Keratinocyte (primary cell): ENCODE measurements around the gene GPNMB. TPM values are rescaled to one million over a fixed set of nuclear protein-coding genes. Genes with fewer than 3 reads are reported as not detected.

ENCODE experiments used
- DNase-seq: peaks from one replicate; pipeline ENCODE4 v3.0.0-alpha.2; 2011; ENCODE audit warnings: low read depth, missing footprints, low spot score
- FAIRE-seq: peaks from 2 replicates; lab custom pipeline; 2011; peaks lifted over from hg19 to GRCh38; lab: Jason Lieb, UNC
- H2AFZ ChIP-seq: 2 replicates; pipeline ENCODE4 v1.6.0; 2012; ENCODE audit warnings: low read length, control low read depth, inconsistent platforms; ENCODE audit not compliant: control insufficient read depth
- H3K27ac ChIP-seq: 2 replicates; pipeline ENCODE4 v1.5.1; 2011; ENCODE audit warnings: low read length; ENCODE audit not compliant: control insufficient read depth, insufficient read depth
- H3K27me3 ChIP-seq: 3 replicates; pipeline ENCODE4 v1.6.0; 2011; ENCODE audit warnings: low read length; ENCODE audit not compliant: control insufficient read depth, insufficient read depth; ENCODE audit errors: extremely low read depth
- H3K36me3 ChIP-seq, 2 experiments: 2 replicates in 1 of 2; 3 replicates in 1 of 2; pipeline ENCODE4 v1.5.1; 2011; ENCODE audit warnings: low read length in 2 of 2, mild to moderate bottlenecking in 1 of 2; ENCODE audit not compliant: control insufficient read depth in 2 of 2, insufficient read depth in 2 of 2; ENCODE audit errors: extremely low read depth in 1 of 2
- H3K4me1 ChIP-seq: 3 replicates; pipeline ENCODE4 v1.5.1; 2011; ENCODE audit warnings: low read length; ENCODE audit not compliant: control insufficient read depth, insufficient read depth; ENCODE audit errors: extremely low read depth
- H3K4me2 ChIP-seq: 3 replicates; pipeline ENCODE4 v1.6.0; 2011; ENCODE audit warnings: low read depth, low read length; ENCODE audit not compliant: control insufficient read depth, insufficient read depth; ENCODE audit errors: extremely low read depth
- H3K4me3 ChIP-seq, 3 experiments: fragments of 200-600 bp in 1 of 3; sonication (generic) in 1 of 3; 2 replicates in 2 of 3; 3 replicates in 1 of 3; pipeline ENCODE4 v1.5.1; 2011 to 2016; ENCODE audit warnings: low read length in 3 of 3, mild to moderate bottlenecking in 3 of 3, control low read depth in 2 of 3, inconsistent platforms in 1 of 3, low read depth in 1 of 3, mixed read lengths in 1 of 3, mixed run types in 1 of 3, moderate library complexity in 1 of 3; ENCODE audit not compliant: control insufficient read depth in 2 of 3, insufficient read depth in 2 of 3; ENCODE audit errors: extremely low read depth in 1 of 3
- H3K79me2 ChIP-seq: 2 replicates; pipeline ENCODE4 v1.6.0; 2012; ENCODE audit warnings: low read length; ENCODE audit not compliant: control insufficient read depth, insufficient read depth
- H3K9ac ChIP-seq: 3 replicates; pipeline ENCODE4 v1.6.0; 2011; ENCODE audit warnings: low read length; ENCODE audit not compliant: control insufficient read depth, insufficient read depth; ENCODE audit errors: extremely low read depth
- H3K9me1 ChIP-seq: 3 replicates; pipeline ENCODE4 v1.6.0; 2011; ENCODE audit warnings: low read length; ENCODE audit not compliant: control insufficient read depth, insufficient read depth; ENCODE audit errors: extremely low read depth
- H3K9me3 ChIP-seq: 2 replicates; pipeline ENCODE4 v1.5.1; 2012; ENCODE audit warnings: low read depth, low read length; ENCODE audit not compliant: control insufficient read depth
- H4K20me1 ChIP-seq: 3 replicates; pipeline ENCODE4 v1.6.0; 2011; ENCODE audit warnings: low read length; ENCODE audit not compliant: control insufficient read depth, insufficient read depth; ENCODE audit errors: extremely low read depth
- CTCF ChIP-seq, 3 experiments: IDR thresholded peaks in 1 of 3; conservative IDR thresholded peaks in 1 of 3; optimal IDR thresholded peaks in 1 of 3; 2 replicates in 2 of 3; 3 replicates in 1 of 3; pipeline versions ENCODE3 to v1.5.1; 2011; ENCODE audit warnings: low read length in 3 of 3, mild to moderate bottlenecking in 3 of 3, moderate library complexity in 2 of 3, control low read depth in 1 of 3, inconsistent platforms in 1 of 3; ENCODE audit not compliant: insufficient read depth in 2 of 3; ENCODE audit errors: extremely low read depth in 1 of 3
- EZH2 ChIP-seq: IDR thresholded peaks from one replicate; pipeline ENCODE4 v1.6.1; 2012; ENCODE audit warnings: inconsistent platforms, mild to moderate bottlenecking, low read length, moderate library complexity
- dilution Hi-C: fragments of 300-500 bp; cut with MboI; formaldehyde crosslinking; loops from one replicate; pipeline ENCODE4 v1.7.0; 2020; ENCODE audit warnings: low sequenced_read_pairs; ENCODE audit not compliant: extremely low pct_ligation_motif_present
- polyA plus RNA-seq, 5 experiments: library from polyadenylated mRNA; depleted of rRNA in 3 of 5; stranded (reverse) in 3 of 5; stranded (forward) in 1 of 5; unstranded in 1 of 5; fragments of >200 nt; gene quantifications; 1 replicate in 1 of 5; 2 replicates in 3 of 5; 3 replicates in 1 of 5; pipeline versions ENCODE4 v1.2.1 to v1.2.3, GENCODE V29; 2011 to 2012; ENCODE audit warnings: missing spikeins in 2 of 5, low read depth in 1 of 5, low replicate concordance in 1 of 5

GPNMB gene
- polyA plus RNA-seq, 1 donor (not counting 4 experiments of a cell fraction or from before 2014, with no cell fraction given) = 142 TPM

DNA sequence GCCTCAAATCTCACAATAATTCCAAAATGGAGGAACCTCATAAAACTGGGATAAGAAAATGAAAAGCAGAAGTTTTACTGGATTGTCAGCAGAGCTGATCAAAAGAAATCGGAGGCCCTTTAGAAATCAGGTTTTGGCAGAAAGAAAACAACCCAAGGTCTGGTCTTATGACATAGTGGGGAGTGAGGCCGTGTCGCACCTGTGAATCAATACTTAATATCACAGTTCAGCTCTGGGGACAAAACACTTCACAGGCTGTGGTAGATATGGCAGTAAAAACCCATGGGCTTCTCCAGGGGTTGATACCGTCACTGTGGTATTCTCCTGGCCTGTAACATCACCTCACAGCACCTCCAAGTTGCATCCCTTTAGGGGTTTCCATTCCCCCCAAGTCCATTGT lies 46.0 kb downstream of the GPNMB start:
- peaks cover 4% of the 10 kb centered on the region for H3K4me1 ChIP-seq
- H3K27me3 ChIP-seq = no peaks in the 10 kb centered on the region
- H4K20me1 ChIP-seq = no peaks in the 10 kb centered on the region
- H3K27ac ChIP-seq = no peak overlapping the region
- FAIRE-seq (no peak), DNase-seq (no peak)
- no peak for TF ChIP-seq EZH2
- TF ChIP-seq CTCF (optimal IDR thresholded peaks at IDR 0.05 in 1 of 3, IDR thresholded peaks at IDR 0.05 in 1 of 3, conservative IDR thresholded peaks at IDR 0.05 in 1 of 3; ENCODE audit: extremely low read depth in 1 of 3, insufficient read depth in 2 of 3, low read length in 3 of 3) = no peak
- dilution Hi-C loops = no loop called here
- H3K4me2 ChIP-seq = no peak overlapping the region
- no peak overlapping the region for H3K4me3 ChIP-seq
- no peak overlapping the region for H3K9ac ChIP-seq
- no peaks in the 10 kb centered on the region for H3K9me1 ChIP-seq
- no peaks in the 10 kb centered on the region for H3K36me3 ChIP-seq
- no peak overlapping the region for H2AFZ ChIP-seq
- no peaks in the 10 kb centered on the region for H3K9me3 ChIP-seq
- no peaks in the 10 kb centered on the region for H3K79me2 ChIP-seq

- H3K9ac ChIP-seq = no peak overlapping the region
- H2AFZ ChIP-seq = peak overlapping the region; percentile 15
- H3K9me1 ChIP-seq = no peaks in the 10 kb centered on the region
- no peaks in the 10 kb centered on the region for H3K79me2 ChIP-seq
- no peak overlapping the region for H3K4me3 ChIP-seq
- FAIRE-seq (no peak), DNase-seq (no peak)
- no peak overlapping the region for H3K4me2 ChIP-seq
- dilution Hi-C loops = no loop called here
- H3K9me3 ChIP-seq = no peaks in the 10 kb centered on the region
- peaks cover 12% of the 10 kb centered on the region for H3K4me1 ChIP-seq
- H3K36me3 ChIP-seq = no peaks in the 10 kb centered on the region
- TF ChIP-seq CTCF (optimal IDR thresholded peaks at IDR 0.05 in 1 of 3, IDR thresholded peaks at IDR 0.05 in 1 of 3, conservative IDR thresholded peaks at IDR 0.05 in 1 of 3; ENCODE audit: extremely low read depth in 1 of 3, insufficient read depth in 2 of 3, low read length in 3 of 3) = no peak
- TF ChIP-seq EZH2 = no peak
- no peaks in the 10 kb centered on the region for H4K20me1 ChIP-seq
- H3K27ac ChIP-seq = no peak overlapping the region
- no peaks in the 10 kb centered on the region for H3K27me3 ChIP-seq
These were observed 47.0 kb downstream of the GPNMB start for GRCh38 chr7:23293500-23294073.
